CD4-positive, alpha-beta T cell treated with Interleukin-17A for 1 hour (primary cell): ENCODE results near the gene PON1.

Source experiments
- DNase-seq: peaks from one replicate; pipeline ENCODE4 v3.0.0-alpha.2; 2020

Gene PON1

DNA sequence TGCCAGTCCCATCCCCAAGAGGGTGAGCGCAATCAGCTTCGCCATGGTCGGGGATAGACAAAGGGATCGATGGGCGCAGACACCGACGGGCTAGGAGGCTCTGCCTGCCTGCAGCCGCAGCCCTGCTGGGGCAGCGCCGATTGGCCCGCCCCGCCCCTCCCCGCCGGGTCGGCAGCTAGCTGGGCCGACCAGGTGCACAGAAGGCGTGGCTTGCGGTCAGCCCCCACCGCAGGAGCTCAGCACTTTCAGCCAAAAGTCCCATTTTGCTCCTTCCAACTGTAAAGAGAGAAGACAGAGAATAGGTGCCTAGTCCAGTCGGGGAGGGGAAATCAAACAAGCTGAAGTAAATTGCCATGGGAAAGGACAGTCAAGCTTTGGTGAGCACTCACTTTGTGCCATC is at the start of gene PON1:
Gene PON1 (minus strand): TSS at position 102 of the 400 bp plus-strand sequence. CDS start 57 bp downstream, at position 45.
- DNase-seq: no peak

GRCh38 chr7:95373323-95373722 is 49.0 kb upstream of the PON1 start:
- DNase-seq: no peak

DNA sequence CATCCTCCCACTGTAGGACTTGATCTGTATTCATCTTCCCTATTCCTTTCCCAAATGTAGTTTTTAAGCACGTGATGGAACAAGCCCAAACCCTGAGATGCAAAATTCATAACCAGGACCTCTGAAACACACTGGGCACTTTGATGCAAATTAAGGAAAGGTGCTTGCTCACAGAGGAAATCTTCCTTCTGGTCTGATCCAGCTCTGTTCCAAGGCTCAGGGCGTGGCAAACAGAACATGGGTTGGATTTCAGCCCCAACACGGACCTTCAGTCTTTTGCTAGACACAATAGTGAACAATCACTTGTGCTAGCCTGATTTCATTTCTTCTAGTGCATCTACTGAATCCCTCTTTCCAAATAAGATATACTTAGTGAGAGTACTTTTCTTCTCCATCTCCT is 43.9 kb upstream of the PON1 start:
- no peak for DNase-seq

DNA sequence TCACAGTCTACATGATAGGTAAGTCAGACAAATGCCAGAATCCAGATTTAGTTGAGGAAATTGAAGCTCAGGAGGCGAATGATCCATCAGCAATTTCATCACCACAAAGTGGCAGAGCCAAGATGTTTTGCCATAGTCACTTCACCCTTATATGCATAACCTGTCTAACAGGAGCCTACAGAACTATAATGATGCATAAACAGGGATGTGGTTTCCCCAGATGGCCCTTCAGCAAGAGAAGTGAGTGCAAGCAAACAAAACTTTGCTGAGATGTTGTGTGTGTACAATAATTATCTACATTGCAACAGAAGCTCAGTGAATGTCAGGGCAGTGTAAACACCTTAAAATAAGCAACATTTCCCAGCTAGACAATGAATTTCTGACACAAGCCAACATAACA is 43.3 kb upstream of the PON1 start:
- no peak for DNase-seq

DNA sequence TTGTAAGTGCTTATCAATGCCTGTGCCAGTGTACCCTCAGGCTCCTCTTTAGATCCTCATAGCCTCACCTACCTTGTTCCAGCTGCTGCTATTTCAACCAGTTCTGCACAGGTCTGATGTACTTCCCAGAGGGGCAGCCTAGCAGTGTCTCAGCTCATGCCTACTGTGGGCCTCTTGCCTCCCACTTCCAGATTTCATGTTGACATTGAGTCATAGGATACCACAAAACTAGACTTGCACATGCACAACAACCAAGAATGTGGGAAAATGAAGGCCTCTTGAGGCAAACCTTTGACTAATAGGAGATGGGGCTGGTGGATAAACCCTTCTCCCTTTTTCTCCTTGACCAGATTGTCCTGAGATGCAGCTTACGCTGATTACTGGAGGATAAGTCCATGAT is 40.8 kb upstream of the PON1 start:
- no peak for DNase-seq

DNA sequence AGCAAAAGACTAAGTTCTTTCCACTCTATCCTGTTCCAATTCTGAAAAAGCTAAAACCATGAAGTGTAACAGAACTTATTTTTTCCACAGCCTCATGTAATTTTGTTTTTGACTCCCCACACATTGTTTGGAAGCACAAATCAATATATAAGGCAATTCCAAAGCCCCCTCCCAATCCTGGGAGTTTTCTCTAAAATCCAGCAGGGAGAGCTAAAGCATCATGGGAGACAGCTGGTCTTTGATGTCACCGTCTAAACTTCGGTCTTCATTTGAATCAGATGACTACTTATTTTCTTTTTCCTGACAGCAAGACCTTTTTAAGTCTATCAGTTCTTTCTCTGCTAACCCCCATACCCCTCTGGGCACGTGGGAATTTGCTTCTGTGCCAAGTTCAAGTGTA is 33.3 kb upstream of the PON1 start:
- no peak for DNase-seq

- no peak for DNase-seq
Observed at GRCh38 chr7:95342642-95343307, 18.4 kb upstream of the PON1 start.

DNA sequence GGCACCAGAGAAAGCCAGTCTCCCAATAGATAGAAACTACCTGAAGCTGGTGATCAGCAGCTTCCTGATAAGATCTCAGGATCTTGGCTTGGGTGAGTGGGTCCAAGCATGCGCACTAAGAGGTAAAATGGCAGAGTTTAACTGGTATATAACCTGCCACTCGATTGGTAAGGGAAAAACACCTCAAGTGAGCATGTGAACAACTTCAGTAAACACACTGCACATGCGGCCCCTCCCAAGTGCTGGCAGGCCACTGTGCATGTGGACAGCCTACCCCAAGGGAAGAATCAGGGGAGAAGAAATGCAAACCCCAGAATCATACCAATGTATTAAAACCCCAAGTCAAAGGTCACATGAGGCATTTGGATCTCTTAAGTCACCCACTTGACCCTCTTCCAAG is 17.7 kb upstream of the PON1 start:
- DNase-seq: no peak

GRCh38 chr7:95340491-95340890 is 16.2 kb upstream of the PON1 start:
- no peak for DNase-seq

- DNase-seq: no peak
Observed at GRCh38 chr7:95338832-95339231, 14.5 kb upstream of the PON1 start.

GRCh38 chr7:95335093-95335492 is 10.8 kb upstream of the PON1 start:
- no peak for DNase-seq

- DNase-seq: no peak
Observed at GRCh38 chr7:95334447-95334846, 10.1 kb upstream of the PON1 start.

GRCh38 chr7:95330961-95331337 is 6.6 kb upstream of the PON1 start:
- peak; percentile 5 for DNase-seq

DNA sequence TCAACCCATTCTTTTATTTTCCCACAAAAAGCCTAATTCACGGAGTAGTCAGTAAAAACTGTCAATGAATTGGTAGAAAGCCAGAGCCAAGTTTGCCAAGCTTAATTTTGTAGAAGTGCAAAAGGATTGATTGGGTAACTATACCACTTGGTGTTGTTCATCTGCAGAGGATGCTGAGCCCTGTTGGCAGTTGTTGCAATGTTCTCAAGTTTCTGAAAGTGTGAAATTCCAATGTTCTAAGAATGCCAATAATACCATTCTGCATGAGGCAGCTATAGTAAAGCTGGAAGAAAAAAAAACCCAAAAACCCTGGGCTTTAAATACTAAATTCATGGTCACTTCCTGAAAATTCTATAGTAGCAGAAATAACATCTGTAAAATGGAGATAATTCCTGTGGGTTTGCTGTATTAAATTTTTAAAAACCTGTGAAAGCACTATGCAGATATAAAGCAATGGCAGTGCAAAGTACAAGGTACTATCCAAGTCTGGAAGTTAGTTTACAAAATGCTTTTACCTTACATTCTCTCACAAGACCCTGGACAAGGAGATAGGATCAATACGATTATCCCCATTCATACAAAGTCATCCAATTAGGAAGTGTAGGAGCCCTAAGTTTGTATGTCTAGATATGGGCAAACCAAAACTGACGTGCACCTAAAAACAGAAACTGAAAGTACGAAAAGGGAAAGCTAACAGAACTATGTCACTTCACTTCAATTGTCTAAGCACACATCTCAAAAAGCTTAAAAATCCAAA is 6.0 kb upstream of the PON1 start:
- DNase-seq: peak; percentile 49

DNA sequence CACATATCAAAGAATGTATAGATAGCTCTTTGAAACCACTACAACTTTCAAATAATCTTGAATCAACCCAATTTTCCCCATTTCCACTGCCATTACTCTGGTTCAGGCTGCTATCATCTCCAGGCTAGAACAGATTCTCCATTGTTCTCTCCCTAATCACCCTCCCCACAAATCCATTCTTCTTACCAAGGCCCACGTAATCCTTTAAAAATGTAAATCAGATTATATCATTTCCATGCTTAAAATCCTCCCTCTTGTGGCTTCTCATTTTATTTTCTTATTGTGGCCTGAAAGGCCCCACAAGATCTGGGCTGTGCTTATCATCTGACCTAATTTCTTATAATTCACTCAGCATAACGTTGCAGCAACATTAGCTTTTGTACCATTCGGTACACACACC is 3.0 kb upstream of the PON1 start:
- no peak for DNase-seq

- DNase-seq: no peak
Observed at GRCh38 chr7:95323410-95324129, 762 bp downstream of the PON1 start.

DNA sequence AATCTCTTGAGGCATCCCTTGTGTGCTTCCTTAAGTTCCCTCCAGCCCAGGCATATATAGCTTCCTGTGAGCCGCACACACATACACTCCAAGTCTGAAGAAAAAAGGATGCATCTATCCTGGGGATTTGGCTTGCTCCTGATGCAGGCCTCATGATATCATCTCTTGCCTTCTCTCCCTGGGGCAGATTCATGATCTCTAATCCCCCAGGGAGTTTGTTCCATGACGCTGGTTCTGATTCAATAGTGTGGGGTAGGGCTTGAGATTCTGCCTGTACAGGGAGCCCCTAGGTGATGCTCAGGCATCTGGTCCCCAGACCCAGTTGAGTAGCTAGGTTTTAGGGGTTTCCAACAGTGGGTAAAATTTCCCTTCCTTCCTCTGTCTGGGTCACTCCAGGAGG is 1.5 kb downstream of the PON1 start:
- DNase-seq: no peak

- DNase-seq: no peak
Observed at GRCh38 chr7:95322396-95322795, 1.9 kb downstream of the PON1 start.

- no peak for DNase-seq
Observed at GRCh38 chr7:95321720-95322119, 2.6 kb downstream of the PON1 start.

DNA sequence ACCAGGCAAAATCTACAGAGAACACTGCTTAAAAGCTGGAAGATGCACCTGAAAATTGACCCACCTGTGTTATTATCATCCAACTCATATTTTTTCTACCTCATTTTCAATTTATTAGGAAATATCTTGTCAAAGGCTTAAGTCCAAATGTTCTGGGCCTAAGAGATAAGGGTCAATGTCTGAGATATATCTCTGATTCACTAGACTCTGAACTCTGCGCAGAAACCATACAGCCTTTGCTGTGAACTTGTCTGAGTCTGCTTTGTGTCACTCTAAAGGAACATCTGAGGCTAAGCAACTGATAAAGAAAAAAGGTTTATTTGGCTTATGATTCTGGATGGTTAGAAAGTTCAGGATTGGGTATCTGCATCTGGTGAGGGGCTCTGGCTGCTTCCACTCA is 3.7 kb downstream of the PON1 start:
- no peak for DNase-seq

DNA sequence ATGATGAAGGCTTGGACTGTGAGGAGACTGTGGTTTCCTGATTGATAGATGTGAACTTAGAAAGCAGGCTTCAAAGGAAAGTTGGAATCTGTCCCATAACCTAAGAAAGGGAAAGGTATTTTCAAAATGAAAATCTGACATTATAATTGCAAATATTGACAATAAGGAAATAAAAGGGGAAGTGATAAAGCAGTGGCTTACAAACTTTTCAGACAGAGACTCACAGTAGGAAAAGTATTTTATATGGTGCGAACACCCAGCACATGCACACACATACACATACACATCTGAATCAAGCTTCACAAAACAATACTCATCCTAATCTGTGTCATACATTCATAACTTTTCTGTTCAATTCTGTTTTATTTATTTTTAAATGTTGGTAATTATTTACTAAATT is 4.8 kb downstream of the PON1 start:
- no peak for DNase-seq

DNA sequence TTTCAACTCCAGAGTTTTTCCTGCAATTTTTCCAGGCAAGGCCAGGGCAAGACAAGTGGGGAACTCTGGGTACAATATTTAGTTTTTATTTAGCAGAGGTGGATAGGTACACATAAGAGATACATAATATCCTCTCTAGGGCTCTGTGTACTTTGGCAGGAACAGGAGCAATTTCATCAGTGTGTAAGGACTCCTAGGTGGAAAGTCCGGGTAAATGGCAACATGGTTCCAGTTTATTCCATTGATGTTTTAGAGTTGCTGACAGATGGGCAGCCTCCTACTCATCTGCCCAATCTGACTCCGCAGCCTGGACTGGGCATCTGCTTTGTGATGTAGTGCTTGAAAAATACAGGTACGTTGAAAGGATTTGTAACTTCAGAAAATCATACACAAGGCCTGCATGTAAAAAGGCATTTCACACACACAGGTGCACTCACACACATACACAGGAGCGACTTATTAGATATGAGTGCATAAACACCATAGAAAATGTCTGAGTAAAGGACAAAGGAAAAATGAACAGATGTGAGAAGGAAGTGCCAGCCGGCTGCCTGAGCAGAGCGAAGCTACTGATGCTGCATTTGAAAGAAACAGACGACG is 5.7 kb downstream of the PON1 start:
- no peak for DNase-seq

- DNase-seq: no peak
Observed at GRCh38 chr7:95317966-95318365, 6.4 kb downstream of the PON1 start.

GRCh38 chr7:95317546-95317945 is 6.8 kb downstream of the PON1 start:
- no peak for DNase-seq
